Fibroblast of skin of back (primary cell): ENCODE results near the gene KRTAP10-12.
"Not testable (repeated sequence)": the region's sequence is repeated elsewhere in the genome, so short reads cannot be mapped to it uniquely, and the experiment has no call there.

ENCODE experiments used
- DNase-seq: peaks from one replicate; pipeline ENCODE4 v3.0.0-alpha.2; 2013

KRTAP10-12 gene

DNA sequence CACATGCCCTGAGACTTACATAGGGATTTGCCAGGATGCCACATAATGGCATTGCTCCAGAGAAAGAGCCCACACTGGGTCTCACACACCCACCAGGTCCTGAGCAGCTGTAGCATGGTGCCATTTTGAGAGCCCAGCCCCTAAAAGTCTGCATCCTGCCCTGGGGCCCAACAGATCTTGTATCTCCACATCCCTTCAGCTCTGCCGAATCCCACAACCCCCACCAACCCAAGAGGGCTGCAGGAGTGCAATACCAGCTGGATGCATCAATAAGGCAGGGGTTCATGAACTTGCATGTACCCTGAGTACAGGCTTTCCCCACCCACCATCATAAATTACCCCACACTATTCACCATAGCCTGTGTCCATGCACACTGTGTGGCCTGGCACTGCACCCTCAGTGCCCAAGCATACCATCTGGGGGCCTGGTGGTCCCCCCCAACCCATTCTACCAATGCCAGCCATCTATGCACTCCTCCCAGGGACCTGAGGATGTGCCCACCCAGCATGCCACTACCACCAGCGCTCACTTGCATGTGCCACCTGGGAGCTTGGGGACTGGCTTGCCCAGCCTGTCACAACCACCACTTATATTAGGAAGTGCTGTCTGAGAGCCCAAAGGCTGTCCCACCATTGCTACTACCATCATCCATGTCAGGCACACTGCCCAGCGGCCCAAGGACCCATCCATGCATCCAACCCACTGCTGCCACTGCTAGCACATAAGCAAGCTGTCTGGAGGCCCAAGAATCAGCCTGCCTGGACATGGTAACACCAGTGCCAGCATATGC lies 26.1 kb upstream of the KRTAP10-12 start:
- DNase-seq: no peak

DNA sequence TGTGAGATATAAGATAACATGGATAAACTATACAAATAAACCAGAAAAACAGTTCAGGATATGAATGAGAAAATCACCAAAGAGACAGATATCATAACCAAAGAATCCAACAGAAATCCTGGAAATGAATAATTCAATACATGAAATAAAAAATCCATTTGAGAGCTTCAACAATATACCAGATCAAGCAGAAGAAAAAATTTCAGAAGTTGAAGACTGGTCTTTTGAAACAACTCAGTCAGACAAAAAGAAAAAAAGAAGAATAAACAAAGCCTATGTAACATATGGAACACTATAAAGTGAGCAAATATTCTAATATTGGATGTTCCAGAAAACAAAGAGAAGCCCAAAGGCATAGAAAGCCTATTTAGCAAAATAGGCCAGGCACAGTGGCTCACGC lies 25.1 kb upstream of the KRTAP10-12 start:
- no peak for DNase-seq

DNA sequence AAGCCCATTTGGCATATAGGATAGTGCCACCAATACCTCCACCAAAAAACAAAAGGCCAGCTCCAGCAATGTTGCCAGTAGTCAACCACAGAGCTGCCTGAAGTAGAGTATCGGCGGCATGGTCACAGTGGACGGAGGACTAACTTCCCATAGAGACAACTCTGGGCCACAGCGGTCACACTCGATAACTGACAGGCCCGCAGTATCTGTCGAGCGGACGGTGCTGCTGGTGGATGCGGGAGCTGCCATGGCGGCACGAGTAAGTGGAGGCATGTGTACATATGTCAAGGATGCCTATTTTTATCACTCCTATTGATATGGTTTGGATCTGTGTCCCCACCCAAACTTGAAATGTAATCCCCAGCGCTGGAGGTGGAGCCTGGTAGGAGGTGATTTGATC lies 19.1 kb upstream of the KRTAP10-12 start:
- DNase-seq: no peak

DNA sequence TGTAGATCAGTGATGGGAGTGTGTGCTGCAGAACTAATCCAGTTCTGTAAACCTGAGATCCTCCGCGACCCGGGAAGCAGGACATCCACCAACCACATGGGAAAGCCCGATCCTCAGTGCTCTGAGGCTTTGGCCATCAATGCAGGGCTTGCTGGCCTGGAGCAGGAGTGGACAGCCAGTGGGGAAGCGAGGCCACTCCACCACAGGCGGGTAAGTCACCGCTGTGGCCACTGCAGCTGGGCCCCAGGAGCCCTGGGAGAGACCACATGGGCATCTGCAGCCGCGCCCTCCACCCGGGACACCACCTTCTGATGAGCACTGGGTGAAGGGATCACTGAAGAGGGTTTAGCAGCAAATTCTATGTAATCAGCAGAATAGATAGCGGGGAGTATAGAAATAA lies 15.8 kb upstream of the KRTAP10-12 start:
- no peak for DNase-seq

DNA sequence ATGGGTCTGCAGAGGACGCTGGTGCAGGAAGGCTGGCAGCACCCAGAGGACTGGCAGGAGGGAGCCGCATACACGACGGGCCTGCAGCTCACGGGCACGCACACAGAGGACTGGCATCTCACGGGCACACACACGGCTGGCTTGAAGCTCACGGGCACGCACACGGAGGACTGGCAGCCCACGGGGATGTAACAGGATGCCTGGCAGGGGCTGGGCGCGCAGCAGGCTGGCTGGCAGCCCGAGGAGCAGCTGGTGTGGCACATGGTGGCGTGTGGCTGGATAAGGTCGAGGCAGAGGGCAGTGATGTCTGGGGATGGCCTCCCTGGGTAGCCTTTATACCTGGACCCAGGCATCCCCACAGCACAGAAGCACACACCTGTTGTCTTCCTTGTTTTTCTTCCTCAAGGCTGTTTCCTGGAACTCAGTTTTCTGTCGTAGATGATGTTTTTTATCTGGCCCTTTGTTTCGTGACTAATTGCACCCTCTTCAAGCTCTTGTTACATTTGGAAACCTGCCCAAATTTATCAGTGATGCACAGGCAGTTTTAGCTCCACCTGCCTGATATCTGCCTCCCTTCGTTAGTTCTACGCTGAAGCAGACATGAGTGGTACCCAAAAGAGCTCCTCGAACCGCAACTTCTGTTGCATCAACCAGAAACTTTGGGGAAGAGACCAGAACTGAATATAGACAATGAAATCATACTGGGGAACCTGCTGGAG lies 15.0 kb upstream of the KRTAP10-12 start, which contains the start of gene KRTAP12-1:
Gene KRTAP12-1, minus strand, starts transcription at position 303 of the 719 bp plus-strand sequence. Its CDS starts 40 bp downstream, at position 263.
- no peak for DNase-seq

DNA sequence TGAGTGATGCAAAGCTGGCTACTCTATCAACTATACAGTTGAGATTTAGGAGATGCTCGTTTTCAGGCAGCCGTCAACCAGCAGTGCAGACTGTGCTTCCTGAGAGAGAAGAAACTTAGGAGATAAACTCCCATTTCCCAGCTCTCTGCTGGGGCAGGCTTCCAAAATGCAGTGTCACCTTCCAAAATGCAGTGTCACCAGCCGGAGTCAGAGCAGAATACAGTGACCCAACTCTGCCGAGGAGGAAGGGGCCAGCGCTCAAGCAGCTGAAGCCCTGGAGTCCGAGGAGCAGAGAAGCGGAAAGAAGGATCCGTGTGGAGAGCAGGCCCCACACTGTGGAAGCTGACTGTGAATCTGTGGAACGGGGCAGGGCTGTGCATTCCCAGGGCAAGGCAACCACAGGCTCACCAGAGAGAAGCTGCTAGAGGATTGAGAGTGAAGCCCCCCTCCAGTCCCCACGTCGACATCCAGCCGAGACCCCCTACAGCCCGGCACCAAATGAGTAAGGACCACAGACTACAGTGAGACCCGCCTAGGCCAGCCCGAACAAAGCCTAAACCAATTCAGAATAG lies 14.3 kb upstream of the KRTAP10-12 start:
- DNase-seq: no peak

DNA sequence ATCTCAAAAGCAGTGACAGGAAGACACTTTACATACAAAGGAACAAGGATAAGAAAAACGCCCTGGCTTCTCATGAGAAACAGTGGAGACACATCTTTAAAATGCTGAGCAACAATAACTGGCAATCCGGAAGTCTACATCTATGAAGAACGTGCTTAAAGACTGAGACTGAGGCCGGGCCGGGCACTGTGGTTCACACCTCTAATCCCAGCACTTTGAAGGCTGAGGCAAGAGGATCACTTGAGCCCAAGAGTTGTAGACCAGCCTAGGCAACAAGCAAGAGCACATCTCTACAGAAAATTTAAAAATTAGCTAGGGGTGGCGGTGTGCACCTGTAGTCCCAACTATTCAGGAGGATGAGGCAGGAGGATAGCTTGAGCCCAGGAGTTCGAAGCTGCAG lies 12.9 kb upstream of the KRTAP10-12 start:
- DNase-seq: no peak

DNA sequence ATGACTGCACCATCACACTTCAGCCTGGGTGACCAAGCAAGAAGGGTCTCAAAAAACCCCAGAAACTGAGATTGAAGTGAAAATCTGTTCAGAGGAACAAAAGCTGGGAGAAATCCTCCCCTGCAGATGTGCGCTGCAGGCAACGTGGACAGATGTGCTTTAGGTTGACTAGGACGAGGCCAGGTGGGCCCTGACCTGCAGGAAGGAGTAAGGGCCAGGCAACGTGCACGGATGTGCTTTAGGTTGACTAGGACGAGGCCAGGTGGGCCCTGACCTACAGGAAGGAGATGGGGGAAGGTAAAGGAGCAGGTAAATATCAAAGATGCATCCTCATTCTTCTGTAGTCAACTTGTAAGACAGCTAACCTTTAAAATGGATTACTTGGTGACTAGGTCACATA lies 12.5 kb upstream of the KRTAP10-12 start:
- DNase-seq: no peak

DNA sequence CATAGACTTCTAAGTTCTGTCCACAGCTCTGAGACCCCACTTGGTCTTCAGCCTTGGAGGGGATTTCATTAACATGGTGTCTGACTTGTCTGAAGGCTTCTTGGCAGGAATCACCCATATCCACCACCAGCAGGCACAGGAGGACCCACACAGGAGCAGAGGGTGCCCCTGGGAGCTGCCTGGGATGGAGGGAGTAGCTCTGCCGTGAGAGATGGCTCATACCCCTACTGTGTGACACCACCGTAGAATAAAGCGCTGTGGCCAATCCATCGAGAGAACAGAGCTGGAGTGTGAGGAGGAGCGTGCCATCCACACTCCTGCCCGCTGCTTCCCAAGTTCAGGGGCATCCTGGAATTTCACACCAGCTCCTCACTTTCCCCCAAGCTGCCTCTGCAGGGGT lies 11.9 kb upstream of the KRTAP10-12 start:
- not testable (repeated sequence) for DNase-seq

DNA sequence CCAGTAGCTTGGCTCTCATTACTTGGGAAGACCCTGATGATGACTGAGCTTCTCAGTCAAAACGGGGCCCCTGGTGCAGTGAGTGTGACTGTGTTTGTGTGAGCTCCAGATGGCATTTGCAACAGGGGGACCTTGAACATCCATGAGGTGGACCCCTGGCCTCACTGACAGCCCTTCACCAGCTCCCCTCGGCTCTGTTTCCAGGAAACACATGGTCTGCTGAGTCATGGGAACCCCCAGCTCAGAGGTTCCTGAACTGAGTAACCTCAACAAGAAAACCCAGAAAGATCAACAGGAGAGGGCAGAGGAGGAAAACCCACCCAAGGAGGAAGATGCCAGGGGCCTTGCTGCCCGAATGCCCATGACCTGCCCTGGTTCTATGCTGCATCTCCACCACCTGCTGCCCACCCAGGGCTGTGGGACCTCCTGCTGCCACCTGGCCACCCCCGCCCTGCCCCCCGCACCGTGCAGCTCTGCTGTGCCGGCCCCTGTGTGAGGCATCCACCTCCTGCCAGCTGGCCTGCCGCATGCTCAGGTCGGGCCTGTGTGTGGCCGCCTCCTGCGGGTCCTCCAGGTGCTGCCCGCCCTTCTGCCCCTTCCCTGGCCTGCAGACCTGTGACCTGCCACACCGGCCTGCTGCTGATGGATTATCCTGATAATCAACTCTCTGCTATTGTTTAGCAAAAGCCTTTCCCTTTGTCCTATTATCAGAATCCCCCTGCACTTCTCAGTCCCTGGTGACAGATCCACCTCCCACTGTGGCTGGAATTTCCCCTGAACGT lies 10.8 kb upstream of the KRTAP10-12 start:
- DNase-seq: no peak

DNA sequence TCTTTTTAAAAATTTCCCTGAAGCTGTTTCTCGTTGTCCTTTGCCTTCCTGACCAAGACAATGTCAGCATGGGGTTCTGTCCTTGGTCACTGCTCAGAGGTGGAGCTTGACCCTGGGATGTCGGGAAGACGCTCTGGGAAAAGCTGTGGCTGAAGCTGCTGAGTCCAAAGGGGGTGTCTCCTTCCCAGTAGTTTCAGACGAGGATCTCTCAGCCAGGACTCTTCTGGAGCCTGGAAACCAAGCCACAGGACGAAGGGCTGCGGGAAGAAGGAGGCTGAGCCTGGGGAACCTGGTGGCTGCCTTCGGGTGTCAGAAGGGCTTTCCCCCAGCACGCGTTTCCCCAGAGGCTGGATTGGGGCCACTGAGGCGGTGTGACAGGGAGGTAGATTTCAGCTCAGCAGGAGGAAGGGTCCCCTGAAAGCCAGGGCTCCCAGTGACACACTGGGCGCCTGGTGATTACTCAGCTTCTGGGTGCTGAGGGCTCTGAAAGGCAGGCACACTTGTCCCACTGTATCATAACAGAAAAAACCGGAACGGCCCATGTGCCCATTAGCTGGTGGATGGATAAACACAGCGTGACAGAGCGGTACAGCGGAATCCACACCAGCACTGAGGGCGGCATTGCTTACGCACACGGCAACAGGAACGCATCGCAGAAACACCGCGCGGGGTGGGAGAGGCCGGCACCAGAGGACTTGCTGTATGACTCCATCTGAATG lies 10.0 kb upstream of the KRTAP10-12 start:
- no peak for DNase-seq

DNA sequence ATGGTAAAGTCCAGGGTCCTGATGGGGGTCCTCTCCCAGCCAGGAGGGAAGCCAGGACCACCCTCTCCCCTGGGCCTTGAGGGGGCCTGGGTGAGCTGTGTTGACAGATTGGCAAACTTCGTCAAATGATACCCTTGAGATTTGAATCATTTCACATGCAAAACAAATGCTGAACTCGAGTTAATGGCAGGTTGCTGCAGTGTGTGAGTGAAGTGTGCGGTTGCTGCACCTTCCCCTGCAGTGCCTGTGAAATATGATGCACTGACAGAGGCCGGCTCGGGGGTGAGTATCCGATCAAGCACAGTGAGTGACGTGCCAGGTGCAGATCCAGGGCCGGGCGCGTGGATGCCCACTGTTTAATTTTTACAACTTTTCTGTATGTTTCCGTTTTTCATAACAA lies 9.3 kb upstream of the KRTAP10-12 start:
- DNase-seq: no peak

DNA sequence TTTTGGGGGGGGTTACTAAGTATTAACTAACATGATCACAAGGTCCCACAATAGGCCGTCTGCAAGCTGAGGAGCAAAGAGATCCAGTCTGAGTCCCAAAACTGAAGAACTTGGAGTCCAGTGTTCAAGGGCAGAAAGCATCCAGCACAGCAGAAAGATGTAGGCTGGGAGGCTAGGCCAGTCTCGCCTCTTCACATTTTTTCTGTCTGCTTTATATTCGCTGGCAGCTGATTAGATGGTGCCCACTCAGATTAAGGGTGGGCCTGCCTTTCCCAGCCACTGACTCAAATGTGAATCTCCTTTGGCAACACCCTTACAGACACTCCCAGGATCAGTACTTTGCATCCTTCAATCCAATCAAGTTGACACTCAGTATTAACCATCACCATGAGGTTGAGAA lies 7.2 kb upstream of the KRTAP10-12 start:
- not testable (repeated sequence) for DNase-seq

DNA sequence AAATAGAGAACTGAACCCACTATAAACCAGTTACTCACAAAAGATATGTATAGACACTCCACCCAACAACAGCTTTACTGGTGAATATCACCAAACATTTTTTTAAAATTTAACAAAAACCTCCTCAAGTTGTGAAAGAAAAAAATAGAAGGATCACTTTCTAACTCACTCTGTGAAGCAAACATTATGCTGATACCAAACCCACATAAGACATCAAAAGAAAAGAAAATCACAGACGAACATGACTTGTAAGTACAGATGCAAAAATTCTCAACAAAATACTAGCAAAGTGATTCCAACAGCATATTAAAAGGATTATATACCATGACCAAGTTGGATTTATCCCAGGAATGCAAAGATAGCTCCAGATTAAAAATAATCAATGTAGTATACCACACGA lies 5.3 kb upstream of the KRTAP10-12 start:
- no peak for DNase-seq

DNA sequence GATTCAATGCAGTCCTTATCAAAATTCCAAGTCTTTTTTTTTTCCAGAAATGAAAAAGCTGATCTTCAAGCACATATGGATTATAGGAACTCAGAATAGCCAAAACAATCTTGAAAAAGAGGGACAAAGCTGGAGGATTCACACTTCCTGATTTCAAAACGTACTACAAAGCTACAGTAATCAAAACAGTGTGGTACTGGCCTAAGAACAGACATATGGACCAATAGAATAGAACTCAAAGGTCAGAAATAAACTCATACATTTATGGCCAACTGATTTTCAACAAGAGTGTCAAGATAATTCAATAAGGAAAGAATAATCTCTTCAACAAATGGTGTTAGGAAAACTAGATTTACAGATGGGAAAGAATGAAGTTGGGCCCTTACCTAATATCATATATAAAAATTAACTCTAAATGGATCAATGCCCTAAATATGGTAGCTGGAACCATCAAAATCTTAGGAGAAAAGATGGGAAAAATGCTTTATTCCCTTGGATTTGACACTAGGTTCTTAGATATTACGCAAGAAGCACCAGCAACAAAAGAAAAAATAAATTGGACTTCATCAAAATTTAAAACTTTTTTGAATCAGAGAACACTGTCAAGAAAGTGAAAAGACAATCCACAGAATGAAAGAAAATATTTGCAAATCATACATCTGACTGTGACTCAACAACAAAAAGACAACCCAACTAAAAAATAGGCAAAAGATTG lies 4.0 kb upstream of the KRTAP10-12 start:
- DNase-seq: no peak

DNA sequence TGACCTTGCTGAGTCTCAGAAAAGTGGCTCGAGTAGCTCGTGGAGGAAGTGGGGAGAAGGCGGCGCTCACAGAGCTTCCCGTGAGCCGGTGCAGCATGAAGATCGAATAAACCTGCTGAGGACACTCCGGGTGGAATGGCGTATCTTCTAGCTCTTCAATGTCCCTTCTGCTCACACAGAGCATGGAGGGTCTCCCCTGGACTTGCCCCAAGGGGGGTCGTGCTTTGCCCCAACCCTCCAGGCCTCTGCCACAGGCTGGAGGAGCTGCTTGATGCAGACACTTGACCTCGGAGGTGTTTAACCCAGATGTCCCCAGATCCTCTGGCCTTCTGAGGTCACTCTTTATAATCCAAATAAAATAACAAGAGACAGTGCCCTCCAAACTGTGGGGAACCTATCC lies 2.2 kb upstream of the KRTAP10-12 start:
- DNase-seq: no peak

DNA sequence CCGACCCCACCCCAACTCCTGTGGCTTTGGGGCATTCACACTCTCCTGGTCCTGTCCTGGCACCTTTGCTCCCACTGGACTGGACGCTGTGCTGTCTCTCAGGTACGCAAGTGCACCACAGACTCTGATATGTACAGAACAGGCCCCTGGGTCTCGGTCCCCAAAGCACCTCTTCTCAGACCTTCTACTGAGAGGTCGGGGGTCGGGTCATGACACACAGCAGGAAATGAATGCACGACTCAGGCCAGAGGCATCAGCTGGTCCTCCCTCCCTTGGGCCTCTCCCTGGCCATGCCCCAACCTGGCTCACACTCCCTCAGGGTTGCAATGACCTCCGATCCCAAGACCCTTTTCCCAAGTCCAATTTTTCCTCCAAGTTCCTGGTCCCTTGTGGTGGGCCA lies 1.8 kb upstream of the KRTAP10-12 start:
- DNase-seq: no peak

DNA sequence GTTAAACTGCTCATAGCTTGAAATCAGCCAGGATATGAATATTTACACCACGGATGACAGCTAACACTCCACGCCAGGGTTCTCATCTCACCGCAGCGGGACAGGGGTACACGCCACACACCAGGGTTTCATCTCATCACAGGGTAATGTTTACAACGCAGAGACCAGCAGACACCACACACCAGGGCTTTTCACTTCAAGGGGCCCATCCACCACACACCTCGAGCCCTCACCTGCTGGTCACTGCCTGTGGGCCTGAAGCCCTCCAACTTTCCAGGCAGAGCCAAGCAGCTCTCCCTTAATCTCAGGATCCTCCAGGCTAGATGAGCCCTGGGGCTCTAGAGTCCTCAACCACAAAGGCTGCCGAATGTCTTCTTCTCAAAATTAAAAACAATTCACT lies 1.3 kb upstream of the KRTAP10-12 start:
- DNase-seq: no peak

DNA sequence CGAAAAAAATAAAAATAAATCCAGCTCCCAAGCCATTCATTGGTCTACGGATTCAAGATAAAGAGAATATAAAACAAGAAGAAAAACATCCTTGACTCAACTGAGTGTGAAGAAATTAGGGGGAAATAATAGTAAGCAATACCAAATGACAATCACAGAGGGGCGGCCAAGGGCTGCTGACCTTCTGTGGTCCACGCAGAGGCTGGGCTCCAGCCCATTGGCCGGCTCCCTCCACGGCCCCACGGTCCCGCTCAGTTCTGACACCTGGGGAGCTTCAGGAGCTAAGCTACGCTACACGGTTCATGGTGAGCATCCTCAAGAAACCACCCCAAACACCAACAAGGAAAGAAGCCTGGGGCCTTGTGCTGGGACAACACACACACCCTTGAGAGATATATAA lies 400 bp upstream of the KRTAP10-12 start:
- DNase-seq: no peak

DNA sequence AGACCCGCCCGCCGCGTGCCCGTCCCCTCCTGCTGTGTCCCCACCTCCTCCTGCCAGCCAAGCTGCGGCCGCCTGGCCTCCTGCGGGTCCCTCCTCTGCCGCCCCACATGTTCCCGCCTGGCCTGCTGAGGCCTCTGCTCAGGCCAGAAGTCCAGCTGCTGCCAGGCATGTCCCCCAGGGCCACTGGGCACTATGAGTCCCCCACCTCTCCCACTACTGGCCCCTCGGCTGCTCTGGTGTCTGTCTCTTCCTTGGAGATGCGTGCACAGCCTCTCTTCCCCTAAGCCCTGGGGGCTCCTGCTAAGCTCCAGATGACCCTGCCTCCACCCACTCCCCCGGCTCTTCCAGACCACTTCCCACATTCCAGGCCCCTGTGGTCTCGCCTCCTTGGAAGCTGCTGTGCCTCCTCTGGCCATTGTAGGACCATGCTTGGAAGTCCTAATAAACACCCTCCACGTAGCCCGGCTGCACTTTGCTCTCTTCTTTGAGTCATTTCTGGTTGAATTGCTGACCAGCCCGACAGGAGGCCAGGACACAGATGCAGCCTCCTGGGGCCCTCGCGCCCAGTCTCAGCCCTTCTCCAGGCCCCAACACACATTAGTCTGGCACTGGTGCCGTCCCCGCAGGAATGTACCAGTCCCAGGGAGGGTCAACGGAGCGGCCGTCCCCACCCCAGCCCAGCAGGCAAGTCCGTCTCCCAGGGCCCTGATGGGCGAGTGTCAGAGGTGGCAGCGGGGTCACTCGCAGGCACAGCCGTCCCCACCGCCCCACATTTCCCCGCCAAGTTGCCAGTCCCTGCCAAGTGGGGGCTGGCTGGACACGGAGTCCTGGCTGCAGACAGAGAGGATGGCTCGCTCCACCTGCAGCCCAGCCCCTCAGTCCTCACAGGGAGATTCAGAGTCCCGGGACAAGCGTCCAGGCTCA lies 1.1 kb downstream of the KRTAP10-12 start:
- DNase-seq: no peak
